MCF 10A (cell line): ENCODE results near the gene DUSP9. TPM values are rescaled to one million over a fixed set of nuclear protein-coding genes. Genes with fewer than 3 reads are reported as not detected.

Source experiments
- Bru-seq: library from RNA; stranded (reverse); fragments of 400-500 nt; gene quantifications from one replicate; lab custom pipeline; 2021; lab: Mats Ljungman, UMichigan
- BruChase-seq, 2 experiments: library from RNA; stranded (reverse); fragments of 400-500 nt; gene quantifications; one replicate each; lab custom pipeline; 2021; lab: Mats Ljungman, UMichigan
- BruUV-seq: library from RNA; stranded (reverse); fragments of 400-500 nt; replicated peaks from 2 replicates; lab custom pipeline; 2021; lab: Mats Ljungman, UMichigan
- CTCF ChIA-PET: fragments of 300-600 bp; sonication (Branson Sonifier 250); formaldehyde crosslinking; extraction: SDS; loops from one replicate; lab custom pipeline; 2021; ENCODE audit warnings: antibody characterized with exemption, inconsistent platforms; lab: Yijun Ruan, JAX
- POLR2A ChIA-PET: fragments of 300-600, 350-650 bp; sonication (Branson Sonifier 250); formaldehyde crosslinking; extraction: SDS; loops from one replicate; lab custom pipeline; 2020; ENCODE audit warnings: antibody characterized with exemption, inconsistent platforms; lab: Yijun Ruan, JAX
- DNase-seq: peaks from one replicate; pipeline ENCODE4 v3.0.0-alpha.2; 2018; ENCODE audit not compliant: unreplicated experiment
- H3K27ac Mint-ChIP-seq: one replicate; pipeline ENCODE4 v1.8.0; 2022; ENCODE audit warnings: mild to moderate bottlenecking, low read depth, mixed read lengths; ENCODE audit not compliant: unreplicated experiment
- H3K27me3 Mint-ChIP-seq: one replicate; pipeline ENCODE4 v1.8.0; 2022; ENCODE audit warnings: mixed read lengths; ENCODE audit not compliant: insufficient read depth, unreplicated experiment
- H3K36me3 Mint-ChIP-seq: one replicate; pipeline ENCODE4 v1.8.0; 2022; ENCODE audit warnings: mild to moderate bottlenecking, moderate library complexity, mixed read lengths; ENCODE audit not compliant: insufficient read depth, unreplicated experiment
- H3K4me1 Mint-ChIP-seq: one replicate; pipeline ENCODE4 v1.8.0; 2022; ENCODE audit warnings: mixed read lengths; ENCODE audit not compliant: insufficient read depth, unreplicated experiment
- H3K4me3 Mint-ChIP-seq: one replicate; pipeline ENCODE4 v1.8.0; 2022; ENCODE audit warnings: mild to moderate bottlenecking, moderate library complexity, mixed read lengths; ENCODE audit not compliant: unreplicated experiment
- H3K9me3 Mint-ChIP-seq: one replicate; pipeline ENCODE4 v1.8.0; 2022; ENCODE audit warnings: mixed read lengths; ENCODE audit not compliant: unreplicated experiment
- CTCF ChIP-seq: fragments of 200-600 bp; IDR thresholded peaks from one replicate; pipeline ENCODE4 v1.8.0; 2022; ENCODE audit warnings: antibody characterized with exemption, mild to moderate bottlenecking; ENCODE audit not compliant: unreplicated experiment
- intact Hi-C: fragments of 100-400 bp; cut with micrococcal nuclease; formaldehyde crosslinking; loops from 2 replicates; pipeline ENCODE4 v1.14.1; 2022
- long read RNA-seq: library from polyadenylated mRNA; stranded (forward); transcript quantifications from one replicate; pipeline ENCODE4 v2.0.0, GENCODE V29; 2022
- total RNA-seq: library from RNA; stranded (reverse); gene quantifications from 2 replicates; pipeline ENCODE4 v1.2.3, GENCODE V29; 2022

DUSP9 gene
- not detected in 2 replicates for total RNA-seq
- not detected for Bru-seq, nascent RNA
- not detected for BruChase-seq, experiment 1, labeled RNA remaining after a 6-hour chase
- BruChase-seq, experiment 2, labeled RNA remaining after a 2-hour chase = not detected
- long read RNA-seq = 0 reads

- no peaks in the 10 kb centered on the region for H3K9me3 Mint-ChIP-seq
- ChIA-PET POLR2A (no interaction called here), CTCF (interaction anchor here (0.6 to 3.2 kb wide), 5 partner anchors 15 to 138 kb away, joined by 3 to 17 read pairs (median 4); no protein-coding TSS in a partner anchor)
- no TSS peak for BruUV-seq
- H3K27me3 Mint-ChIP-seq = peaks cover 11% of the 10 kb centered on the region
- no peaks in the 10 kb centered on the region for H3K36me3 Mint-ChIP-seq
- H3K4me3 Mint-ChIP-seq = no peak within 1 kb of the TSS
- intact Hi-C loops = no loop called here
- no peak for TF ChIP-seq CTCF
- no peak for DNase-seq
- peaks cover 6% of the 10 kb centered on the region for H3K4me1 Mint-ChIP-seq
- H3K27ac Mint-ChIP-seq = no peak within 1 kb of the TSS
Measured at GRCh38 chrX:153646620-153647373, at the start of gene DUSP9. DUSP9 (plus strand) TSS chrX:153647203; CDS start chrX:153647954, 751 bp downstream.

- intact Hi-C loops = no loop called here
- TF ChIP-seq CTCF = no peak
- no peaks in the 10 kb centered on the region for H3K9me3 Mint-ChIP-seq
- peak; percentile 21 for DNase-seq
- H3K36me3 Mint-ChIP-seq = peaks cover 14% of the 10 kb centered on the region
- ChIA-PET POLR2A (interaction anchor here (0.7 to 1.4 kb wide), 8 partner anchors 10 to 814 kb away, joined by 3 to 4 read pairs (median 3); no protein-coding TSS in a partner anchor), CTCF (interaction anchor here (0.6 to 2.4 kb wide), 3 partner anchors 11 to 330 kb away, joined by 3 to 16 read pairs (median 6); no protein-coding TSS in a partner anchor)
- peak within 1 kb of the TSS; percentile 23 for H3K27ac Mint-ChIP-seq
- no TSS peak for BruUV-seq
- no peaks in the 10 kb centered on the region for H3K27me3 Mint-ChIP-seq
- peak within 1 kb of the TSS; percentile 75 for H3K4me3 Mint-ChIP-seq
- no peaks in the 10 kb centered on the region for H3K4me1 Mint-ChIP-seq
Measured at GRCh38 chrX:153598541-153599191, 48.3 kb upstream of the DUSP9 start, which contains the start of gene CCNQ. CCNQ (minus strand) TSS chrX:153599139; CDS start chrX:153599073, 66 bp downstream.

GRCh38 chrX:153599192-153600031, 47.6 kb upstream of the DUSP9 start:
- CTCF ChIA-PET = interaction anchor here (0.6 to 2.4 kb wide), 5 partner anchors 10 to 69 kb away, joined by 3 to 16 read pairs (median 3); no protein-coding TSS in a partner anchor
- peak overlapping the region; percentile 14 for H3K27ac Mint-ChIP-seq
- BruUV-seq = no TSS peak
- POLR2A ChIA-PET = interaction anchor here (0.6 to 1.8 kb wide), 8 partner anchors 10 to 371 kb away, joined by 3 to 6 read pairs (median 3); no protein-coding TSS in a partner anchor
- H3K36me3 Mint-ChIP-seq = peaks cover 8% of the 10 kb centered on the region
- intact Hi-C loops = no loop called here
- H3K4me3 Mint-ChIP-seq = peak overlapping the region; percentile 72
- peak; percentile 81 for DNase-seq
- no peaks in the 10 kb centered on the region for H3K9me3 Mint-ChIP-seq
- no peaks in the 10 kb centered on the region for H3K4me1 Mint-ChIP-seq
- TF ChIP-seq CTCF = no peak
- no peaks in the 10 kb centered on the region for H3K27me3 Mint-ChIP-seq
